ENCODE measurements around the gene PRICKLE2.

GRCh38 chr3:64257100-64257755 is 32.0 kb upstream of the PRICKLE2 start:
- TF ChIP-seq CTCF (IDR thresholded peaks at IDR 0.05) (no peak), ATF3 (CRISPR knock-in tag; conservative IDR thresholded peaks at IDR 0.05) (no peak), NFE2L1 (CRISPR knock-in tag; IDR thresholded peaks at IDR 0.05) (no peak), FOXK1 (CRISPR knock-in tag; IDR thresholded peaks at IDR 0.05) (no peak), SP1 (CRISPR knock-in tag; conservative IDR thresholded peaks at IDR 0.05) (no peak), ZNF416 (CRISPR knock-in tag; IDR thresholded peaks at IDR 0.05) (no peak), USF1 (CRISPR knock-in tag; IDR thresholded peaks at IDR 0.05) (no peak), MLX (CRISPR knock-in tag; IDR thresholded peaks at IDR 0.05) (no peak), SMAD4 (CRISPR knock-in tag; IDR thresholded peaks at IDR 0.05) (no peak), ATF1 (CRISPR knock-in tag; IDR thresholded peaks at IDR 0.05) (no peak), MAX (CRISPR knock-in tag; IDR thresholded peaks at IDR 0.05) (no peak)
